Uterus (tissue), 2 donors: ENCODE results near the gene ATP6V1E1.

Source experiments
- CTCF ChIP-seq, 4 experiments: fragments of 200-600 bp in 2 of 4; fragments of 450-650 bp in 2 of 4; sonication (generic) in 2 of 4; IDR thresholded peaks; one replicate each; pipeline ENCODE4 v1.5.1; 2016 to 2019; ENCODE audit warnings: antibody characterized with exemption in 4 of 4, mild to moderate bottlenecking in 2 of 4, moderate library complexity in 1 of 4
- POLR2A ChIP-seq, 2 donors: fragments of 450-650 bp; IDR thresholded peaks; one replicate each; pipeline ENCODE4 v1.6.1; 2016; ENCODE audit warnings: antibody characterized with exemption in 2 of 2, mild to moderate bottlenecking in 1 of 2, moderate library complexity in 1 of 2

- TF ChIP-seq CTCF (IDR thresholded peaks at IDR 0.05) (no peak), POLR2A (IDR thresholded peaks at IDR 0.05) (no peak)
Measured at GRCh38 chr22:17664414-17665055, 36.0 kb upstream of the ATP6V1E1 start.
